GM23338 (cell line): ENCODE data around the gene SCAF4. TPM values are rescaled to one million over a fixed set of nuclear protein-coding genes. Genes with fewer than 3 reads are reported as not detected.
A peak's percentile ranks its signal among the peaks of the same experiment; 100 is the strongest.

Experiments
- ATAC-seq: fragments of 200-7000 bp; cut with Tn5 transposase; 3 replicates; pipeline ENCODE4 v1.9.1; 2020
- DNase-seq: peaks from one replicate; pipeline ENCODE4 v3.0.0-alpha.2; 2015; ENCODE audit warnings: low spot score
- H2AFZ ChIP-seq: fragments of 200-600 bp; sonication (generic); 2 replicates; pipeline ENCODE4 v1.8.0; 2016; ENCODE audit warnings: antibody characterized with exemption, mild to moderate bottlenecking, moderate library complexity
- H3F3A ChIP-seq: fragments of 200-600 bp; sonication (generic); replicated peaks from 2 replicates; pipeline ENCODE4 v1.8.0; 2017; ENCODE audit warnings: antibody characterized with exemption, mixed run types, low read depth
- H3K27ac ChIP-seq: fragments of 200-600 bp; sonication (generic); 2 replicates; pipeline ENCODE4 v1.6.1; 2016; ENCODE audit warnings: low read depth
- H3K27me3 ChIP-seq: fragments of 200-600 bp; sonication (generic); 2 replicates; pipeline ENCODE4 v1.8.0; 2016; ENCODE audit warnings: mild to moderate bottlenecking, mixed run types, moderate library complexity; ENCODE audit not compliant: insufficient read depth
- H3K36me3 ChIP-seq: fragments of 200-600 bp; sonication (generic); 2 replicates; pipeline ENCODE4 v1.8.0; 2016; ENCODE audit warnings: mild to moderate bottlenecking; ENCODE audit not compliant: insufficient read depth
- H3K4me1 ChIP-seq: fragments of 200-600 bp; sonication (generic); 2 replicates; pipeline ENCODE4 v1.8.0; 2016; ENCODE audit warnings: mild to moderate bottlenecking, moderate library complexity; ENCODE audit not compliant: insufficient read depth
- H3K4me2 ChIP-seq: fragments of 200-600 bp; sonication (generic); 2 replicates; pipeline ENCODE4 v1.7.1; 2017; ENCODE audit warnings: mixed run types
- H3K4me3 ChIP-seq: fragments of 200-600 bp; sonication (generic); 2 replicates; pipeline ENCODE4 v1.6.1; 2016; ENCODE audit warnings: mixed run types
- H3K79me2 ChIP-seq: fragments of 200-600 bp; sonication (generic); replicated peaks from 2 replicates; pipeline ENCODE4 v1.8.0; 2017; ENCODE audit warnings: mild to moderate bottlenecking; ENCODE audit not compliant: insufficient read depth
- H3K9me2 ChIP-seq: fragments of 200-600 bp; sonication (generic); 2 replicates; pipeline ENCODE4 v1.8.0; 2017; ENCODE audit not compliant: insufficient read depth
- H4K20me1 ChIP-seq: fragments of 200-600 bp; sonication (generic); replicated peaks from 2 replicates; pipeline ENCODE4 v1.8.0; 2017; ENCODE audit warnings: mild to moderate bottlenecking; ENCODE audit not compliant: insufficient read depth
- H3K27ac Mint-ChIP-seq: 2 replicates; pipeline ENCODE4 v1.8.0; 2020; ENCODE audit warnings: inconsistent platforms, mild to moderate bottlenecking, moderate library complexity, mixed read lengths
- H3K27me3 Mint-ChIP-seq: 3 replicates; pipeline ENCODE4 v1.8.0; 2022; ENCODE audit warnings: low read depth, mild to moderate bottlenecking, moderate library complexity, mixed read lengths, inconsistent platforms; ENCODE audit not compliant: insufficient read depth, poor library complexity
- H3K36me3 Mint-ChIP-seq: 3 replicates; pipeline ENCODE4 v1.8.0; 2021; ENCODE audit warnings: low read depth, mild to moderate bottlenecking, inconsistent platforms, moderate library complexity, mixed read lengths
- H3K4me1 Mint-ChIP-seq: 3 replicates; pipeline ENCODE4 v1.8.0; 2020; ENCODE audit warnings: mild to moderate bottlenecking, inconsistent platforms, mixed read lengths
- H3K4me3 Mint-ChIP-seq: 3 replicates; pipeline ENCODE4 v1.8.0; 2021; ENCODE audit warnings: moderate library complexity, mild to moderate bottlenecking, inconsistent platforms, mixed read lengths
- H3K9me3 Mint-ChIP-seq: 3 replicates; pipeline ENCODE4 v1.8.0; 2020; ENCODE audit warnings: moderate library complexity, mild to moderate bottlenecking, inconsistent platforms, mixed read lengths
- CTCF ChIP-seq, 2 experiments: fragments of 200-600 bp in 1 of 2; sonication (generic) in 1 of 2; conservative IDR thresholded peaks; 2 replicates each; pipeline versions ENCODE4 v1.5.1 to v1.6.1; 2016 to 2017; ENCODE audit warnings: antibody characterized with exemption in 2 of 2, low read depth in 2 of 2, mild to moderate bottlenecking in 2 of 2, moderate library complexity in 1 of 2
- ETS1 ChIP-seq: IDR thresholded peaks from 2 replicates; pipeline ENCODE4 v1.6.1; 2016; ENCODE audit warnings: antibody characterized with exemption
- EZH2 ChIP-seq: fragments of 200-600 bp; sonication (generic); IDR thresholded peaks from one replicate; pipeline ENCODE4 v1.8.0; 2017; ENCODE audit warnings: antibody characterized with exemption, mild to moderate bottlenecking, low read depth; ENCODE audit not compliant: unreplicated experiment
- JUNB ChIP-seq: IDR thresholded peaks from one replicate; pipeline ENCODE4 v1.6.1; 2016; ENCODE audit warnings: antibody characterized with exemption; ENCODE audit not compliant: unreplicated experiment
- NANOG ChIP-seq: IDR thresholded peaks from 2 replicates; pipeline ENCODE4 v1.6.1; 2016; ENCODE audit warnings: antibody characterized with exemption, borderline replicate concordance
- ZNF114 ChIP-seq: fragments of 250-450 bp; sonication (Bioruptor Pico); IDR thresholded peaks from 2 replicates; pipeline ENCODE4 v1.5.0; 2020; ENCODE audit warnings: mild to moderate bottlenecking, moderate library complexity
- ZNF462 ChIP-seq: fragments of 250-450 bp; sonication (Bioruptor Pico); IDR thresholded peaks from 2 replicates; pipeline ENCODE4 v1.5.0; 2020; ENCODE audit warnings: mild to moderate bottlenecking, moderate library complexity
- polyA plus RNA-seq: library from polyadenylated mRNA; unstranded; fragments of >200 nt; fragmentation: Nextera tagmentation; extraction: Ambion mirVana; gene quantifications from 2 replicates; pipeline ENCODE4 v1.2.1, GENCODE V29; 2016
- total RNA-seq: library from RNA; depleted of rRNA; stranded (reverse); fragments of >200 nt; shearing (Covaris generic); gene quantifications from 2 replicates; pipeline ENCODE4 v1.2.3, GENCODE V29; 2014

The SCAF4 gene
- total and polyA plus RNA-seq, 2 experiments from 2014 or later: 29.7 to 45.8 TPM

GRCh38 chr21:31624961-31625491 is 106.9 kb downstream of the SCAF4 start (continued):
- TF ChIP-seq CTCF (conservative IDR thresholded peaks at IDR 0.05; ENCODE audit: low read depth in 2 of 2) (no peak), EZH2 (no peak), NANOG (no peak)

- Histone ChIP-seq H3K4me2 (no peak overlapping the region), H3K27me3 (no peaks in the 10 kb centered on the region), H3K36me3 (no peaks in the 10 kb centered on the region), H4K20me1 (no peaks in the 10 kb centered on the region), H3K9me2 (no peaks in the 10 kb centered on the region), H2AFZ (0 out of 2 replicates have a peak overlapping the region, but pooled peaks have one; percentile 16), H3K79me2 (no peaks in the 10 kb centered on the region), H3K27ac (no peak overlapping the region), H3K4me3 (no peak overlapping the region), H3F3A (no peaks in the 10 kb centered on the region), H3K4me1 (no peaks in the 10 kb centered on the region; the same call in 1 of the 2 replicates)
- no peak for DNase-seq
- Mint-ChIP-seq H3K9me3 (no peaks in the 10 kb centered on the region), H3K27me3 (peaks cover 10% of the 10 kb centered on the region), H3K4me3 (no peak overlapping the region), H3K27ac (no peak overlapping the region), H3K36me3 (no peaks in the 10 kb centered on the region), H3K4me1 (no peaks in the 10 kb centered on the region; the same call in 2 of the 3 replicates)
- no peak for TF ChIP-seq JUNB
- no peak for TF ChIP-seq ZNF114 (CRISPR knock-in tag)
- no peak for ATAC-seq
These were observed 107.7 kb downstream of the SCAF4 start for GRCh38 chr21:31624181-31624580.

- no peaks in the 10 kb centered on the region for H3K36me3 ChIP-seq
- Mint-ChIP-seq H3K27ac (no peak overlapping the region), H3K9me3 (no peaks in the 10 kb centered on the region), H3K4me1 (no peaks in the 10 kb centered on the region; the same call in 2 of the 3 replicates), H3K27me3 (peaks cover 10% of the 10 kb centered on the region), H3K4me3 (no peak overlapping the region), H3K36me3 (no peaks in the 10 kb centered on the region)
- H3K79me2 ChIP-seq: no peaks in the 10 kb centered on the region
- H3K4me1 ChIP-seq: no peaks in the 10 kb centered on the region; the same call in 1 of the 2 replicates
- no peak for TF ChIP-seq EZH2
- no peak for TF ChIP-seq ZNF462 (CRISPR knock-in tag)
- TF ChIP-seq CTCF (conservative IDR thresholded peaks at IDR 0.05; ENCODE audit: low read depth in 2 of 2): peak; percentile 54 to 57
- no peak for TF ChIP-seq ETS1
- DNase-seq: peak; percentile 73
- H3K4me3 ChIP-seq: no peak overlapping the region
- no peak overlapping the region for H2AFZ ChIP-seq
- H4K20me1 ChIP-seq: no peaks in the 10 kb centered on the region
- ATAC-seq: peak; percentile 73
- H3F3A ChIP-seq: no peaks in the 10 kb centered on the region
- H3K9me2 ChIP-seq: no peaks in the 10 kb centered on the region
- H3K4me2 ChIP-seq: no peak overlapping the region
- no peak overlapping the region for H3K27ac ChIP-seq
- H3K27me3 ChIP-seq: no peaks in the 10 kb centered on the region
These were observed 108.3 kb downstream of the SCAF4 start for GRCh38 chr21:31623664-31624063.
